Suprapubic skin (tissue), 4 donors: Measurements from ENCODE around the gene MYO15B.

Source experiments
- EP300 ChIP-seq: sonication (generic); formaldehyde crosslinking; IDR thresholded peaks from one replicate; pipeline ENCODE4 v1.6.1; 2017; ENCODE audit warnings: antibody characterized with exemption
- POLR2AphosphoS5 ChIP-seq, 3 donors: sonication (generic); formaldehyde crosslinking; IDR thresholded peaks; one replicate each; pipeline ENCODE4 v1.6.1; 2017; ENCODE audit warnings: antibody characterized with exemption in 3 of 3
- TF ChIP-seq, protein P1 (sequence below), 2 donors: fragments of 200-600 bp in 1 of 2; fragments of 450-650 bp in 1 of 2; sonication (generic) in 1 of 2; IDR thresholded peaks; one replicate each; pipeline ENCODE4 v1.5.1; 2016 to 2019; ENCODE audit warnings: antibody characterized with exemption in 2 of 2, mild to moderate bottlenecking in 1 of 2, moderate library complexity in 1 of 2

DNA sequence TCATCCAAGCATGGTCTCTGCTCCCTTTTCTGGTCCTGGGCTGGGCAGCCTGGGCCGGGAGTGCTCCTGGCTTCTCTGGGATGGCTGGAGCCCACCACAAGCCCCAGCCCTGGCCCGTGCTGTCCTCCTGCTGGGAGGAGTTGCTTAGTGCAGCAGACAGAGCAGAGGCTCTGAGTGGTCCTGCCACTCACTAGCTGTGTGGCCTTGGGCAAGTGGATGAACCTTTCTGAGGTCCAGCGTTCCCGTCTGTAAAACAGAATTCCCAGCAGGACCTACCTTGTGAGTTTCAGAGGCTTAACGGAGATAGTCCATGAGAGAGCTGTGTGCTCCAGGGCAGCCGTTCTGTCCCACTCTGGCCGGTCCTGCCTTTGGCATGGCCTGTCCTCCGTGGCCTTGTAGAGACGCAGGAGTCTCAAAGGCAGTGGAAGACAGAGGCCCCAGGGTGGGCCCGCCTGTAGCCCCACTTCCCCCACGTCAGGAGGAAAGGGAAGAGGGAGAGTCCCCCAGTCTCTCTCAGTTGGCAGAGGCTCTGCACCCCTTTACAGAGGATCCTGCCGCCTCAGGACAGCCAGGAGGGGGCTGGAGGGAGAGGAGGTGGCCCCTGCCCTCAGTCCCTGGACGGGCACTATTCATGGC, 7.8 kb downstream of the MYO15B start:
- TF ChIP-seq, protein P1, sequence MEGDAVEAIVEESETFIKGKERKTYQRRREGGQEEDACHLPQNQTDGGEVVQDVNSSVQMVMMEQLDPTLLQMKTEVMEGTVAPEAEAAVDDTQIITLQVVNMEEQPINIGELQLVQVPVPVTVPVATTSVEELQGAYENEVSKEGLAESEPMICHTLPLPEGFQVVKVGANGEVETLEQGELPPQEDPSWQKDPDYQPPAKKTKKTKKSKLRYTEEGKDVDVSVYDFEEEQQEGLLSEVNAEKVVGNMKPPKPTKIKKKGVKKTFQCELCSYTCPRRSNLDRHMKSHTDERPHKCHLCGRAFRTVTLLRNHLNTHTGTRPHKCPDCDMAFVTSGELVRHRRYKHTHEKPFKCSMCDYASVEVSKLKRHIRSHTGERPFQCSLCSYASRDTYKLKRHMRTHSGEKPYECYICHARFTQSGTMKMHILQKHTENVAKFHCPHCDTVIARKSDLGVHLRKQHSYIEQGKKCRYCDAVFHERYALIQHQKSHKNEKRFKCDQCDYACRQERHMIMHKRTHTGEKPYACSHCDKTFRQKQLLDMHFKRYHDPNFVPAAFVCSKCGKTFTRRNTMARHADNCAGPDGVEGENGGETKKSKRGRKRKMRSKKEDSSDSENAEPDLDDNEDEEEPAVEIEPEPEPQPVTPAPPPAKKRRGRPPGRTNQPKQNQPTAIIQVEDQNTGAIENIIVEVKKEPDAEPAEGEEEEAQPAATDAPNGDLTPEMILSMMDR (IDR thresholded peaks at IDR 0.05) = no peak
- no peak for TF ChIP-seq EP300
- no peak for TF ChIP-seq POLR2AphosphoS5 (IDR thresholded peaks at IDR 0.05)
